Skeletal muscle tissue (tissue), 4 donors: ENCODE results near the gene TBC1D1. TPM values are rescaled to one million over a fixed set of nuclear protein-coding genes. Genes with fewer than 3 reads are reported as not detected.

Source experiments
- H3K27ac ChIP-seq: one replicate; pipeline ENCODE4 v1.7.0; 2013; ENCODE audit warnings: mild to moderate bottlenecking, low read depth, low read length, inconsistent platforms
- H3K27me3 ChIP-seq, 3 donors: one replicate each; pipeline ENCODE4 v1.7.0; 2013; ENCODE audit warnings: low read length in 3 of 3; ENCODE audit not compliant: control insufficient read depth in 3 of 3, insufficient read depth in 3 of 3
- H3K36me3 ChIP-seq, 3 donors: one replicate each; pipeline ENCODE4 v1.7.0; 2013; ENCODE audit warnings: low read length in 3 of 3; ENCODE audit not compliant: control insufficient read depth in 3 of 3, insufficient read depth in 3 of 3
- H3K4me1 ChIP-seq, 3 donors: one replicate each; pipeline ENCODE4 v1.7.0; 2013; ENCODE audit warnings: low read length in 3 of 3, mild to moderate bottlenecking in 3 of 3; ENCODE audit not compliant: control insufficient read depth in 3 of 3, insufficient read depth in 3 of 3
- H3K4me3 ChIP-seq, 3 donors: one replicate each; pipeline ENCODE4 v1.7.0; 2013; ENCODE audit warnings: low read length in 3 of 3
- H3K9ac ChIP-seq, 3 donors: one replicate each; pipeline ENCODE4 v1.7.0; 2013; ENCODE audit warnings: low read length in 3 of 3, mild to moderate bottlenecking in 3 of 3, moderate library complexity in 2 of 3, low read depth in 1 of 3
- H3K9me3 ChIP-seq, 3 donors: one replicate each; pipeline ENCODE4 v1.7.0; 2013; ENCODE audit warnings: low read length in 3 of 3; ENCODE audit not compliant: control insufficient read depth in 3 of 3
- total RNA-seq: library from RNA; depleted of rRNA; stranded (reverse); fragments of >200 nt; gene quantifications from one replicate; pipeline ENCODE4 v1.2.3, GENCODE V29; 2014
- donor health status: Osteomylitis.

TBC1D1 gene
- total RNA-seq, 1 donor from 2014 or later = 54.3 TPM

GRCh38 chr4:37865450-37865849, 25.4 kb upstream of the TBC1D1 start:
- H3K27ac ChIP-seq = no peak overlapping the region
- no peak overlapping the region for H3K4me3 ChIP-seq
- H3K27me3 ChIP-seq = no peaks in the 10 kb centered on the region
- H3K4me1 ChIP-seq = peaks cover 5 to 14% (median 8%) of the 10 kb centered on the region in 3 donors
- H3K9ac ChIP-seq = no peak overlapping the region
- H3K9me3 ChIP-seq = no peaks in the 10 kb centered on the region
- H3K36me3 ChIP-seq = no peaks in the 10 kb centered on the region

- H3K4me3 ChIP-seq = no peak overlapping the region
- no peaks in the 10 kb centered on the region for H3K36me3 ChIP-seq
- H3K9me3 ChIP-seq = no peaks in the 10 kb centered on the region
- H3K9ac ChIP-seq = no peak overlapping the region
- H3K27ac ChIP-seq = no peak overlapping the region
- peaks cover 5 to 14% (median 8%) of the 10 kb centered on the region in 3 donors for H3K4me1 ChIP-seq
- no peaks in the 10 kb centered on the region for H3K27me3 ChIP-seq
These were observed 23.8 kb upstream of the TBC1D1 start for GRCh38 chr4:37867102-37867501.

GRCh38 chr4:37868238-37868637, 22.6 kb upstream of the TBC1D1 start:
- Histone ChIP-seq H3K4me1 (peaks cover 5 to 14% (median 8%) of the 10 kb centered on the region in 3 donors), H3K9me3 (no peaks in the 10 kb centered on the region), H3K27ac (no peak overlapping the region), H3K4me3 (no peak overlapping the region), H3K9ac (no peak overlapping the region), H3K27me3 (no peaks in the 10 kb centered on the region), H3K36me3 (no peaks in the 10 kb centered on the region)

GRCh38 chr4:37872310-37872988, 18.4 kb upstream of the TBC1D1 start:
- H3K9ac ChIP-seq = no peak overlapping the region
- no peaks in the 10 kb centered on the region for H3K4me1 ChIP-seq
- no peak overlapping the region for H3K27ac ChIP-seq
- no peaks in the 10 kb centered on the region for H3K27me3 ChIP-seq
- H3K36me3 ChIP-seq = no peaks in the 10 kb centered on the region
- no peaks in the 10 kb centered on the region for H3K9me3 ChIP-seq
- H3K4me3 ChIP-seq = no peak overlapping the region

GRCh38 chr4:37873386-37873785, 17.5 kb upstream of the TBC1D1 start:
- Histone ChIP-seq H3K4me3 (no peak overlapping the region), H3K36me3 (no peaks in the 10 kb centered on the region), H3K27ac (no peak overlapping the region), H3K9ac (no peak overlapping the region), H3K9me3 (no peaks in the 10 kb centered on the region), H3K27me3 (no peaks in the 10 kb centered on the region), H3K4me1 (no peaks in the 10 kb centered on the region)

GRCh38 chr4:37876156-37876555, 14.7 kb upstream of the TBC1D1 start:
- Histone ChIP-seq H3K27ac (no peak overlapping the region), H3K4me3 (no peak overlapping the region), H3K9ac (no peak overlapping the region), H3K9me3 (no peaks in the 10 kb centered on the region), H3K27me3 (no peaks in the 10 kb centered on the region), H3K4me1 (no peaks in the 10 kb centered on the region), H3K36me3 (no peaks in the 10 kb centered on the region)

GRCh38 chr4:37879365-37879764, 11.5 kb upstream of the TBC1D1 start:
- no peaks in the 10 kb centered on the region for H3K27me3 ChIP-seq
- no peak overlapping the region for H3K4me3 ChIP-seq
- H3K4me1 ChIP-seq = no peaks in the 10 kb centered on the region
- H3K9me3 ChIP-seq = no peaks in the 10 kb centered on the region
- no peak overlapping the region for H3K9ac ChIP-seq
- H3K27ac ChIP-seq = no peak overlapping the region
- no peaks in the 10 kb centered on the region for H3K36me3 ChIP-seq

- Histone ChIP-seq H3K9ac (no peak overlapping the region), H3K4me1 (no peaks in the 10 kb centered on the region), H3K27me3 (no peaks in the 10 kb centered on the region), H3K4me3 (no peak overlapping the region), H3K27ac (no peak overlapping the region), H3K9me3 (no peaks in the 10 kb centered on the region), H3K36me3 (no peaks in the 10 kb centered on the region)
These were observed 9.1 kb upstream of the TBC1D1 start for GRCh38 chr4:37881811-37882210.

- Histone ChIP-seq H3K27ac (no peak overlapping the region), H3K9ac (no peak overlapping the region), H3K27me3 (no peaks in the 10 kb centered on the region), H3K36me3 (no peaks in the 10 kb centered on the region), H3K4me1 (no peaks in the 10 kb centered on the region), H3K9me3 (no peaks in the 10 kb centered on the region), H3K4me3 (no peak overlapping the region)
These were observed 8.1 kb upstream of the TBC1D1 start for GRCh38 chr4:37882665-37883296.

GRCh38 chr4:37884855-37885487, 5.9 kb upstream of the TBC1D1 start:
- Histone ChIP-seq H3K9me3 (no peaks in the 10 kb centered on the region), H3K9ac (no peak overlapping the region), H3K27me3 (no peaks in the 10 kb centered on the region), H3K4me1 (peaks cover 3 to 5% (median 4%) of the 10 kb centered on the region in 3 donors), H3K27ac (peak overlapping the region; percentile 15), H3K4me3 (no peak overlapping the region), H3K36me3 (no peaks in the 10 kb centered on the region)
